SK-N-MC (cell line): ENCODE measurements around the gene TMEM33.

Experiments used
- DNase-seq: peaks from one replicate; pipeline ENCODE4 v3.0.0-alpha.2; 2011; ENCODE audit warnings: low read depth, low spot score
- H3K27ac ChIP-seq: fragments of 200-600 bp; sonication (generic); 2 replicates; pipeline ENCODE4 v1.5.1; 2016; ENCODE audit warnings: mixed run types
- H3K36me3 ChIP-seq: fragments of 200-600 bp; sonication (generic); 2 replicates; pipeline ENCODE4 v1.6.1; 2017; ENCODE audit warnings: antibody characterized with exemption, low read length, mixed read lengths; ENCODE audit not compliant: insufficient read depth
- H3K4me3 ChIP-seq: fragments of 200-600 bp; sonication (generic); 2 replicates; pipeline ENCODE4 v1.5.1; 2016
- H3K9ac ChIP-seq: fragments of 200-600 bp; sonication (generic); 2 replicates; pipeline ENCODE4 v1.8.0; 2017; ENCODE audit warnings: mixed run types, mixed read lengths; ENCODE audit not compliant: insufficient read length
- H3K9me3 ChIP-seq: fragments of 200-600 bp; sonication (generic); 2 replicates; pipeline ENCODE4 v1.6.1; 2017; ENCODE audit warnings: low read depth, mild to moderate bottlenecking, antibody characterized with exemption, low read length, moderate library complexity, mixed read lengths
- EZH2 ChIP-seq: fragments of 200-600 bp; sonication (generic); IDR thresholded peaks from one replicate; pipeline ENCODE4 v1.6.1; 2017; ENCODE audit warnings: antibody characterized with exemption
- FOXP2 ChIP-seq: optimal IDR thresholded peaks from 2 replicates; pipeline ENCODE3; 2011; ENCODE audit warnings: mild to moderate bottlenecking, moderate library complexity; ENCODE audit not compliant: insufficient read depth; ENCODE audit errors: extremely low read length, control extremely low read depth
- POLR2AphosphoS5 ChIP-seq: IDR thresholded peaks from 2 replicates; pipeline ENCODE4 v1.6.1; 2012; ENCODE audit warnings: mild to moderate bottlenecking, low read depth, low read length, borderline replicate concordance

TMEM33 gene

GRCh38 chr4:41934901-41935651 lies at the start of gene TMEM33:
Gene TMEM33 (plus strand): TSS chr4:41935429. CDS start chr4:41935485, 56 bp downstream.
- DNase-seq, result peak; percentile 86
- Histone ChIP-seq H3K4me3 (peak within 1 kb of the TSS; percentile 85), H3K9ac (peak within 1 kb of the TSS; percentile 87), H3K36me3 (peaks cover 34% of the 10 kb centered on the region), H3K27ac (peak within 1 kb of the TSS; percentile 68), H3K9me3 (no peaks in the 10 kb centered on the region)
- peak; percentile 89 for TF ChIP-seq POLR2AphosphoS5
- peak; percentile 45 for TF ChIP-seq FOXP2
- TF ChIP-seq EZH2, result no peak

GRCh38 chr4:41885456-41885855 lies 49.8 kb upstream of the TMEM33 start:
- no peaks in the 10 kb centered on the region for H3K9me3 ChIP-seq
- DNase-seq, result no peak

GRCh38 chr4:41887277-41887676 lies 48.0 kb upstream of the TMEM33 start:
- no peak overlapping the region for H3K9ac ChIP-seq
- no peak for DNase-seq
- H3K36me3 ChIP-seq, result no peaks in the 10 kb centered on the region
- H3K9me3 ChIP-seq, result no peaks in the 10 kb centered on the region
- H3K27ac ChIP-seq, result no peak overlapping the region
- TF ChIP-seq POLR2AphosphoS5 (no peak), EZH2 (no peak), FOXP2 (no peak)
- H3K4me3 ChIP-seq, result no peak overlapping the region

More at GRCh38 chr4:41885456-41885855, 49.8 kb upstream of the TMEM33 start:
- H3K4me3 ChIP-seq, result no peak overlapping the region
- TF ChIP-seq FOXP2 (no peak), POLR2AphosphoS5 (no peak), EZH2 (no peak)
- no peak overlapping the region for H3K9ac ChIP-seq
- H3K36me3 ChIP-seq, result no peaks in the 10 kb centered on the region
- H3K27ac ChIP-seq, result no peak overlapping the region

GRCh38 chr4:41887821-41888686 lies 47.2 kb upstream of the TMEM33 start:
- Histone ChIP-seq H3K9me3 (no peaks in the 10 kb centered on the region), H3K36me3 (no peaks in the 10 kb centered on the region), H3K27ac (no peak overlapping the region), H3K9ac (no peak overlapping the region), H3K4me3 (0 out of 2 replicates have a peak overlapping the region, but pooled peaks have one; percentile 6)
- no peak for TF ChIP-seq FOXP2
- no peak for TF ChIP-seq POLR2AphosphoS5
- no peak for TF ChIP-seq EZH2
- peak; percentile 37 for DNase-seq

GRCh38 chr4:41888687-41889074 lies 46.5 kb upstream of the TMEM33 start:
- H3K27ac ChIP-seq, result no peak overlapping the region
- H3K9ac ChIP-seq, result no peak overlapping the region
- no peaks in the 10 kb centered on the region for H3K9me3 ChIP-seq
- TF ChIP-seq FOXP2 (no peak), POLR2AphosphoS5 (no peak), EZH2 (no peak)
- H3K4me3 ChIP-seq, result no peak overlapping the region
- no peaks in the 10 kb centered on the region for H3K36me3 ChIP-seq
- no peak for DNase-seq

- no peaks in the 10 kb centered on the region for H3K36me3 ChIP-seq
- no peaks in the 10 kb centered on the region for H3K9me3 ChIP-seq
- no peak overlapping the region for H3K4me3 ChIP-seq
- TF ChIP-seq EZH2 (no peak), FOXP2 (no peak), POLR2AphosphoS5 (no peak)
- DNase-seq, result no peak
- H3K27ac ChIP-seq, result no peak overlapping the region
- H3K9ac ChIP-seq, result no peak overlapping the region
Measured at GRCh38 chr4:41889317-41889716, 45.9 kb upstream of the TMEM33 start.

GRCh38 chr4:41890085-41890484 lies 45.1 kb upstream of the TMEM33 start:
- no peak overlapping the region for H3K27ac ChIP-seq
- H3K9ac ChIP-seq, result no peak overlapping the region
- TF ChIP-seq FOXP2 (no peak), EZH2 (no peak), POLR2AphosphoS5 (no peak)
- H3K36me3 ChIP-seq, result no peaks in the 10 kb centered on the region
- no peak overlapping the region for H3K4me3 ChIP-seq
- DNase-seq, result no peak
- H3K9me3 ChIP-seq, result no peaks in the 10 kb centered on the region

GRCh38 chr4:41896648-41897047 lies 38.6 kb upstream of the TMEM33 start:
- Histone ChIP-seq H3K9ac (no peak overlapping the region), H3K36me3 (no peaks in the 10 kb centered on the region), H3K4me3 (no peak overlapping the region), H3K27ac (no peak overlapping the region), H3K9me3 (no peaks in the 10 kb centered on the region)
- DNase-seq, result no peak
- no peak for TF ChIP-seq POLR2AphosphoS5
- TF ChIP-seq EZH2, result no peak
- no peak for TF ChIP-seq FOXP2
